Stimulated activated naive B cell treated with anti-CD40 and anti-IgM and Interleukin-4, amounts not matched to agents 10 μg/mL and 1 μg/mL and 100 μg/mL, for 72 hours (primary cell): ENCODE data around the gene KDM3A.

Source experiments
- ATAC-seq, 2 donors: fragments of 150-1000 bp; cut with Tn5 transposase; replicated peaks; 2 replicates each; pipeline ENCODE4 v1.10.0; 2021; ENCODE audit warnings: moderate library complexity in 1 of 2
- DNase-seq: peaks from one replicate; pipeline ENCODE4 v3.0.0; 2021
- H3K27ac Mint-ChIP-seq: one replicate; pipeline ENCODE4 v1.8.0; 2022; ENCODE audit warnings: mild to moderate bottlenecking, mixed read lengths
- H3K27me3 Mint-ChIP-seq, 2 donors: one replicate each; pipeline ENCODE4 v1.8.0; 2022; ENCODE audit warnings: mixed read lengths in 2 of 2
- H3K36me3 Mint-ChIP-seq, 2 donors: one replicate each; pipeline ENCODE4 v1.8.0; 2022; ENCODE audit warnings: mixed read lengths in 2 of 2, mild to moderate bottlenecking in 1 of 2
- H3K4me1 Mint-ChIP-seq, 2 donors: one replicate each; pipeline ENCODE4 v1.8.0; 2022; ENCODE audit warnings: mixed read lengths in 2 of 2, mild to moderate bottlenecking in 1 of 2
- H3K4me3 Mint-ChIP-seq, 2 donors: one replicate each; pipeline ENCODE4 v1.8.0; 2022; ENCODE audit warnings: mild to moderate bottlenecking in 2 of 2, mixed read lengths in 2 of 2, moderate library complexity in 1 of 2
- H3K9me3 Mint-ChIP-seq, 2 donors: one replicate each; pipeline ENCODE4 v1.8.0; 2022; ENCODE audit warnings: mixed read lengths in 2 of 2, mild to moderate bottlenecking in 1 of 2

KDM3A gene

GRCh38 chr2:86413296-86414094 lies 27.7 kb upstream of the KDM3A start:
- Mint-ChIP-seq H3K4me3 (peak overlapping the region; percentile 22 to 60), H3K4me1 (peaks cover 18 to 37% of the 10 kb centered on the region in 2 donors), H3K27me3 (peaks cover 16 to 27% of the 10 kb centered on the region in 2 donors), H3K27ac (no peak overlapping the region), H3K9me3 (peaks cover 4 to 7% of the 10 kb centered on the region in 2 donors), H3K36me3 (no peaks in the 10 kb centered on the region)
- DNase-seq = no peak
- no peak for ATAC-seq

- peaks cover 18 to 37% of the 10 kb centered on the region in 2 donors for H3K4me1 Mint-ChIP-seq
- no peaks in the 10 kb centered on the region for H3K36me3 Mint-ChIP-seq
- H3K27me3 Mint-ChIP-seq = peaks cover 19 to 20% of the 10 kb centered on the region in 2 donors
- no peak overlapping the region for H3K27ac Mint-ChIP-seq
- H3K4me3 Mint-ChIP-seq = no peak overlapping the region
- peaks cover 4 to 7% of the 10 kb centered on the region in 2 donors for H3K9me3 Mint-ChIP-seq
- ATAC-seq (no peak), DNase-seq (no peak)
Measured at GRCh38 chr2:86414996-86415395, 26.2 kb upstream of the KDM3A start.

- peaks cover 0 to 4% of the 10 kb centered on the region in 2 donors for H3K9me3 Mint-ChIP-seq
- peaks cover 18 to 37% of the 10 kb centered on the region in 2 donors for H3K4me1 Mint-ChIP-seq
- ATAC-seq = no peak
- DNase-seq = no peak
- H3K27ac Mint-ChIP-seq = no peak overlapping the region
- no peak overlapping the region for H3K4me3 Mint-ChIP-seq
- no peaks in the 10 kb centered on the region for H3K36me3 Mint-ChIP-seq
- peaks cover 24 to 25% of the 10 kb centered on the region in 2 donors for H3K27me3 Mint-ChIP-seq
Measured at GRCh38 chr2:86416146-86416545, 25.0 kb upstream of the KDM3A start.

GRCh38 chr2:86417961-86418360 lies 23.2 kb upstream of the KDM3A start:
- DNase-seq (no peak), ATAC-seq (no peak)
- peaks cover 3% of the 10 kb centered on the region in 2 donors for H3K9me3 Mint-ChIP-seq
- H3K4me1 Mint-ChIP-seq = peaks cover 13 to 29% of the 10 kb centered on the region in 2 donors
- H3K27ac Mint-ChIP-seq = peak overlapping the region; percentile 32
- no peak overlapping the region for H3K4me3 Mint-ChIP-seq
- no peaks in the 10 kb centered on the region for H3K36me3 Mint-ChIP-seq
- H3K27me3 Mint-ChIP-seq = peaks cover 27% of the 10 kb centered on the region in 2 donors

- Mint-ChIP-seq H3K27me3 (peaks cover 46 to 48% of the 10 kb centered on the region in 2 donors), H3K9me3 (peaks cover 3% of the 10 kb centered on the region in 2 donors), H3K27ac (no peak overlapping the region), H3K4me3 (no peak overlapping the region), H3K4me1 (peaks cover 3 to 5% of the 10 kb centered on the region in 2 donors), H3K36me3 (no peaks in the 10 kb centered on the region)
- ATAC-seq (no peak), DNase-seq (no peak)
Measured at GRCh38 chr2:86420913-86421312, 20.3 kb upstream of the KDM3A start.

- Mint-ChIP-seq H3K4me3 (no peak overlapping the region), H3K27ac (no peak overlapping the region), H3K27me3 (peaks cover 47 to 64% of the 10 kb centered on the region in 2 donors), H3K4me1 (peaks cover 0 to 4% of the 10 kb centered on the region in 2 donors), H3K36me3 (peaks cover 5% of the 10 kb centered on the region in 2 donors), H3K9me3 (peaks cover 3 to 7% of the 10 kb centered on the region in 2 donors)
- no peak for ATAC-seq
- DNase-seq = no peak
Measured at GRCh38 chr2:86426271-86426670, 14.9 kb upstream of the KDM3A start.

GRCh38 chr2:86429335-86429734 lies 11.8 kb upstream of the KDM3A start:
- Mint-ChIP-seq H3K4me3 (no peak overlapping the region), H3K36me3 (peaks cover 5% of the 10 kb centered on the region in 2 donors), H3K27ac (no peak overlapping the region), H3K9me3 (peaks cover 0 to 4% of the 10 kb centered on the region in 2 donors), H3K27me3 (peaks cover 28 to 47% of the 10 kb centered on the region in 2 donors), H3K4me1 (peaks cover 0 to 4% of the 10 kb centered on the region in 2 donors)
- DNase-seq (no peak), ATAC-seq (no peak)

- Mint-ChIP-seq H3K27ac (no peak overlapping the region), H3K36me3 (peaks cover 5% of the 10 kb centered on the region in 2 donors), H3K4me3 (no peak overlapping the region), H3K9me3 (peaks cover 1 to 4% of the 10 kb centered on the region in 2 donors), H3K4me1 (peaks cover 0 to 4% of the 10 kb centered on the region in 2 donors), H3K27me3 (peaks cover 23 to 37% of the 10 kb centered on the region in 2 donors)
- DNase-seq = no peak
- ATAC-seq = no peak
Measured at GRCh38 chr2:86430368-86430767, 10.8 kb upstream of the KDM3A start.

- no peak for DNase-seq
- no peak overlapping the region for H3K27ac Mint-ChIP-seq
- H3K36me3 Mint-ChIP-seq = peaks cover 5 to 7% of the 10 kb centered on the region in 2 donors
- no peak for ATAC-seq
- H3K4me3 Mint-ChIP-seq = no peak overlapping the region
- peaks cover 7 to 14% of the 10 kb centered on the region in 2 donors for H3K9me3 Mint-ChIP-seq
- peaks cover 12 to 23% of the 10 kb centered on the region in 2 donors for H3K27me3 Mint-ChIP-seq
- H3K4me1 Mint-ChIP-seq = peaks cover 0 to 4% of the 10 kb centered on the region in 2 donors
Measured at GRCh38 chr2:86433137-86433536, 8.0 kb upstream of the KDM3A start.

- no peak overlapping the region for H3K27ac Mint-ChIP-seq
- no peak overlapping the region for H3K4me3 Mint-ChIP-seq
- ATAC-seq (no peak), DNase-seq (no peak)
- peaks cover 4 to 5% of the 10 kb centered on the region in 2 donors for H3K36me3 Mint-ChIP-seq
- H3K27me3 Mint-ChIP-seq = peaks cover 11 to 12% of the 10 kb centered on the region in 2 donors
- no peaks in the 10 kb centered on the region for H3K4me1 Mint-ChIP-seq
- peaks cover 7 to 14% of the 10 kb centered on the region in 2 donors for H3K9me3 Mint-ChIP-seq
Measured at GRCh38 chr2:86434290-86434689, 6.9 kb upstream of the KDM3A start.

- H3K4me1 Mint-ChIP-seq = peaks cover 3 to 4% of the 10 kb centered on the region in 2 donors
- peaks cover 11 to 14% of the 10 kb centered on the region in 2 donors for H3K9me3 Mint-ChIP-seq
- H3K27ac Mint-ChIP-seq = no peak overlapping the region
- no peak for ATAC-seq
- H3K4me3 Mint-ChIP-seq = no peak overlapping the region
- H3K36me3 Mint-ChIP-seq = peaks cover 5 to 11% of the 10 kb centered on the region in 2 donors
- no peak for DNase-seq
- peaks cover 5 to 7% of the 10 kb centered on the region in 2 donors for H3K27me3 Mint-ChIP-seq
Measured at GRCh38 chr2:86435531-86435930, 5.6 kb upstream of the KDM3A start.

- H3K9me3 Mint-ChIP-seq = peaks cover 12 to 16% of the 10 kb centered on the region in 2 donors
- no peak overlapping the region for H3K4me3 Mint-ChIP-seq
- H3K27me3 Mint-ChIP-seq = peaks cover 5 to 7% of the 10 kb centered on the region in 2 donors
- H3K27ac Mint-ChIP-seq = no peak overlapping the region
- H3K36me3 Mint-ChIP-seq = peaks cover 9 to 16% of the 10 kb centered on the region in 2 donors
- ATAC-seq = no peak
- peaks cover 4 to 9% of the 10 kb centered on the region in 2 donors for H3K4me1 Mint-ChIP-seq
- no peak for DNase-seq
Measured at GRCh38 chr2:86436328-86436727, 4.8 kb upstream of the KDM3A start.

- H3K4me3 Mint-ChIP-seq = peak overlapping the region; percentile 93 to 98
- DNase-seq (no peak), ATAC-seq (no peak)
- peak overlapping the region; percentile 99 for H3K27ac Mint-ChIP-seq
- peaks cover 10 to 16% of the 10 kb centered on the region in 2 donors for H3K9me3 Mint-ChIP-seq
- H3K27me3 Mint-ChIP-seq = peaks cover 5 to 7% of the 10 kb centered on the region in 2 donors
- peaks cover 13 to 25% of the 10 kb centered on the region in 2 donors for H3K36me3 Mint-ChIP-seq
- H3K4me1 Mint-ChIP-seq = peaks cover 15 to 24% of the 10 kb centered on the region in 2 donors
Measured at GRCh38 chr2:86439879-86440630, 1.1 kb upstream of the KDM3A start.

GRCh38 chr2:86441392-86441881 lies 266 bp downstream of the KDM3A start:
- Mint-ChIP-seq H3K4me3 (peak overlapping the region; percentile 93 to 98), H3K27me3 (peaks cover 4 to 5% of the 10 kb centered on the region in 2 donors), H3K36me3 (peaks cover 19 to 32% of the 10 kb centered on the region in 2 donors), H3K27ac (peak overlapping the region; percentile 99), H3K4me1 (peaks cover 18 to 31% of the 10 kb centered on the region in 2 donors), H3K9me3 (peaks cover 10 to 15% of the 10 kb centered on the region in 2 donors)
- no peak for DNase-seq
- ATAC-seq = peak; percentile 18 to 27
